ENCODE results near the gene CTSH.

DNA sequence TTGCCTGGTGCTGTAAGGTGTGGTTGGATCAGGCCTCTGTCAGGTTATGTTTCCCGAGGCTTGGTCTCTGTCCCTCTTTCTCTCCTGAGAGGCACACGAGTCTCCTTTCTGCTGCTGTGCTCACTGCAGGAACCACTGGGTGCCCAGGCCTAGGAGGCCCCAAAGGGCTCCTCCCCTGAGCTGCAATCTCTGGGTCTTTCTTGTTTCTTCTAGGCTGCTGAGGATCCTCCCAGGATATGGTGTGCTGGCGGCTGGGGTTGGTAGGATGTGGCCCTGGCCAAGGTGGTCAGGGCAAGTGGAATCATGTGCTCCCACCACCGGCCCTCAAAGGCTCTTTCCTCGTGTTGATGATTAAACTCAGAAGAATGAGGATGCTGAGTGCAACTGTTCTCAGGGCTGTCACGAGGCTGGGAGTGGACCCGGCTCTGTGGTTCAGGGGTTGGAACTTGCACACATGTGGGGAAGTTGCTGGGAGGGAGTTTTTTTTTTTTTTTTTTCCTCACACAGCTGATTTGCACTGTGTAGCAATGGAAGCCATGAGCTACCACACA, 43.6 kb upstream of the CTSH start:
- TF ChIP-seq, protein P1, sequence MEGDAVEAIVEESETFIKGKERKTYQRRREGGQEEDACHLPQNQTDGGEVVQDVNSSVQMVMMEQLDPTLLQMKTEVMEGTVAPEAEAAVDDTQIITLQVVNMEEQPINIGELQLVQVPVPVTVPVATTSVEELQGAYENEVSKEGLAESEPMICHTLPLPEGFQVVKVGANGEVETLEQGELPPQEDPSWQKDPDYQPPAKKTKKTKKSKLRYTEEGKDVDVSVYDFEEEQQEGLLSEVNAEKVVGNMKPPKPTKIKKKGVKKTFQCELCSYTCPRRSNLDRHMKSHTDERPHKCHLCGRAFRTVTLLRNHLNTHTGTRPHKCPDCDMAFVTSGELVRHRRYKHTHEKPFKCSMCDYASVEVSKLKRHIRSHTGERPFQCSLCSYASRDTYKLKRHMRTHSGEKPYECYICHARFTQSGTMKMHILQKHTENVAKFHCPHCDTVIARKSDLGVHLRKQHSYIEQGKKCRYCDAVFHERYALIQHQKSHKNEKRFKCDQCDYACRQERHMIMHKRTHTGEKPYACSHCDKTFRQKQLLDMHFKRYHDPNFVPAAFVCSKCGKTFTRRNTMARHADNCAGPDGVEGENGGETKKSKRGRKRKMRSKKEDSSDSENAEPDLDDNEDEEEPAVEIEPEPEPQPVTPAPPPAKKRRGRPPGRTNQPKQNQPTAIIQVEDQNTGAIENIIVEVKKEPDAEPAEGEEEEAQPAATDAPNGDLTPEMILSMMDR (conservative IDR thresholded peaks at IDR 0.05 in 1 of 2, IDR thresholded peaks at IDR 0.05 in 1 of 2; ENCODE audit: extremely low read depth in 1 of 2, insufficient read depth in 1 of 2, low read depth in 1 of 2, low read length in 2 of 2) = no peak
- TF ChIP-seq EZH2 (IDR thresholded peaks at IDR 0.05; ENCODE audit: borderline replicate concordance, low read length) = no peak

Data from mammary epithelial cell (primary cell).